Mesenchymal stem cell (in vitro differentiated cells and primary cell): ENCODE measurements around the gene ARF1.

ENCODE experiments used
- DNase-seq: peaks from one replicate; pipeline ENCODE4 v3.0.0-alpha.2; 2013
- H2AFZ ChIP-seq: one replicate; pipeline ENCODE4 v1.6.1; 2013; ENCODE audit warnings: low read depth, mild to moderate bottlenecking, control low read depth, inconsistent platforms, low read length, moderate library complexity
- H2AK5ac ChIP-seq: 2 replicates; pipeline ENCODE4 v1.6.1; 2013; ENCODE audit warnings: low read length, moderate library complexity, mild to moderate bottlenecking, inconsistent platforms; ENCODE audit not compliant: severe bottlenecking
- H2BK120ac ChIP-seq: one replicate; pipeline ENCODE4 v1.6.1; 2013; ENCODE audit warnings: low read depth, mild to moderate bottlenecking, inconsistent platforms, low read length, moderate library complexity
- H2BK12ac ChIP-seq, 2 experiments: one replicate each; pipeline ENCODE4 v1.6.1; 2013; ENCODE audit warnings: inconsistent platforms in 2 of 2, low read length in 2 of 2, mild to moderate bottlenecking in 2 of 2, moderate library complexity in 2 of 2, control low read depth in 1 of 2
- H2BK15ac ChIP-seq: one replicate; pipeline ENCODE4 v1.6.1; 2013; ENCODE audit warnings: mild to moderate bottlenecking, low read depth, inconsistent platforms; ENCODE audit not compliant: poor library complexity, severe bottlenecking
- H2BK5ac ChIP-seq: 2 replicates; pipeline ENCODE4 v1.6.1; 2013; ENCODE audit warnings: low read depth, mild to moderate bottlenecking, low read length, control low read depth, inconsistent platforms; ENCODE audit not compliant: poor library complexity, severe bottlenecking
- H3K14ac ChIP-seq, 2 experiments: one replicate each; pipeline ENCODE4 v1.6.1; 2013; ENCODE audit warnings: inconsistent platforms in 2 of 2, low read length in 2 of 2, control low read depth in 1 of 2, mild to moderate bottlenecking in 1 of 2, moderate library complexity in 1 of 2
- H3K18ac ChIP-seq, 2 experiments: one replicate each; pipeline ENCODE4 v1.6.1; 2013; ENCODE audit warnings: inconsistent platforms in 2 of 2, low read length in 2 of 2, control low read depth in 1 of 2, low read depth in 1 of 2, mild to moderate bottlenecking in 1 of 2
- H3K23ac ChIP-seq, 2 experiments: one replicate each; pipeline ENCODE4 v1.6.1; 2013; ENCODE audit warnings: inconsistent platforms in 2 of 2, low read length in 2 of 2, mild to moderate bottlenecking in 2 of 2, moderate library complexity in 2 of 2, control low read depth in 1 of 2
- H3K27ac ChIP-seq: 2 replicates; pipeline ENCODE4 v1.5.1; 2013; ENCODE audit warnings: mild to moderate bottlenecking, moderate library complexity, low read length, control low read depth, inconsistent platforms; ENCODE audit not compliant: poor library complexity, severe bottlenecking
- H3K27me3 ChIP-seq, 2 experiments: 2 replicates each; pipeline versions ENCODE4 v1.6.1 to v1.7.0; 2013; ENCODE audit warnings: low read length in 2 of 2, mild to moderate bottlenecking in 2 of 2, moderate library complexity in 2 of 2, control low read depth in 1 of 2, inconsistent platforms in 1 of 2; ENCODE audit not compliant: control insufficient read depth in 1 of 2, insufficient read depth in 1 of 2
- H3K36me3 ChIP-seq, 2 experiments: 2 replicates each; pipeline versions ENCODE4 v1.6.1 to v1.7.0; 2013; ENCODE audit warnings: low read length in 2 of 2, control low read depth in 1 of 2, inconsistent platforms in 1 of 2, low read depth in 1 of 2, mild to moderate bottlenecking in 1 of 2; ENCODE audit not compliant: insufficient read depth in 2 of 2, control insufficient read depth in 1 of 2
- H3K4ac ChIP-seq, 2 experiments: one replicate each; pipeline ENCODE4 v1.6.1; 2013; ENCODE audit warnings: inconsistent platforms in 2 of 2, low read length in 2 of 2, mild to moderate bottlenecking in 2 of 2, moderate library complexity in 2 of 2, control low read depth in 1 of 2, low read depth in 1 of 2
- H3K4me1 ChIP-seq: 2 replicates; pipeline ENCODE4 v1.6.1; 2013; ENCODE audit warnings: low read depth, low read length, control low read depth; ENCODE audit not compliant: control insufficient read depth, insufficient read depth
- H3K4me2 ChIP-seq: 2 replicates; pipeline ENCODE4 v1.6.1; 2013; ENCODE audit warnings: low read length, mild to moderate bottlenecking, inconsistent platforms; ENCODE audit not compliant: poor library complexity, severe bottlenecking
- H3K4me3 ChIP-seq, 2 experiments: 2 replicates each; pipeline versions ENCODE4 v1.5.1 to v1.7.0; 2013; ENCODE audit warnings: low read length in 2 of 2, mild to moderate bottlenecking in 2 of 2, control low read depth in 1 of 2, low read depth in 1 of 2; ENCODE audit not compliant: insufficient read depth in 1 of 2
- H3K79me1 ChIP-seq: replicated peaks from 2 replicates; pipeline ENCODE4 v1.6.1; 2013; ENCODE audit warnings: mild to moderate bottlenecking, control low read depth, low read length, inconsistent platforms; ENCODE audit not compliant: poor library complexity, severe bottlenecking
- H3K9ac ChIP-seq: 2 replicates; pipeline ENCODE4 v1.7.0; 2013; ENCODE audit warnings: mild to moderate bottlenecking, low read length, moderate library complexity
- H3K9me3 ChIP-seq: 2 replicates; pipeline ENCODE4 v1.7.0; 2013; ENCODE audit warnings: mild to moderate bottlenecking, low read length; ENCODE audit not compliant: control insufficient read depth
- H4K8ac ChIP-seq: one replicate; pipeline ENCODE4 v1.6.1; 2013; ENCODE audit warnings: inconsistent platforms, mild to moderate bottlenecking, low read length, moderate library complexity
- H4K91ac ChIP-seq: one replicate; pipeline ENCODE4 v1.6.1; 2013; ENCODE audit warnings: mild to moderate bottlenecking, low read length, inconsistent platforms
- WGBS: methylation state at CpG from one replicate; pipeline ENCODE4 v1.1.7; 2013; ENCODE audit warnings: mixed read lengths; 5-methylcytosine and 5-hydroxymethylcytosine counted together

ARF1 gene

GRCh38 chr1:228066891-228067654 lies 15.4 kb upstream of the ARF1 start:
- H3K9ac ChIP-seq = no peak overlapping the region
- 65% methylated on average over 10 of the region's 10 CpGs for WGBS
- peak overlapping the region in 1 of 2 experiments; percentile 44 for H3K14ac ChIP-seq
- H3K23ac ChIP-seq = no peak overlapping the region
- no peak overlapping the region for H2BK120ac ChIP-seq
- no peak overlapping the region for H3K4me2 ChIP-seq
- no peak overlapping the region for H2BK15ac ChIP-seq
- H2BK12ac ChIP-seq = no peak overlapping the region
- H3K27ac ChIP-seq = no peak overlapping the region
- peaks cover 2% of the 10 kb centered on the region for H3K4me1 ChIP-seq
- H3K36me3 ChIP-seq = no peaks in the 10 kb centered on the region
- DNase-seq = no peak
- peak overlapping the region; percentile 11 for H4K91ac ChIP-seq
- no peaks in the 10 kb centered on the region for H3K9me3 ChIP-seq
- no peak overlapping the region for H2AK5ac ChIP-seq
- no peak overlapping the region for H2BK5ac ChIP-seq
- no peak overlapping the region for H2AFZ ChIP-seq
- H3K79me1 ChIP-seq = no peaks in the 10 kb centered on the region
- H3K18ac ChIP-seq = no peak overlapping the region
- no peak overlapping the region for H3K4me3 ChIP-seq
- no peak overlapping the region for H3K4ac ChIP-seq
- peaks cover 60 to 79% of the 10 kb centered on the region in 2 experiments for H3K27me3 ChIP-seq
- H4K8ac ChIP-seq = no peak overlapping the region

GRCh38 chr1:228068359-228068758 lies 14.1 kb upstream of the ARF1 start:
- no peak for DNase-seq
- Histone ChIP-seq H3K14ac (no peak overlapping the region), H3K36me3 (no peaks in the 10 kb centered on the region), H2BK12ac (no peak overlapping the region), H3K9ac (no peak overlapping the region), H3K4me2 (no peak overlapping the region), H3K27ac (no peak overlapping the region), H2AFZ (no peak overlapping the region), H3K9me3 (no peaks in the 10 kb centered on the region), H2AK5ac (no peak overlapping the region), H3K4me1 (peaks cover 2% of the 10 kb centered on the region), H3K79me1 (no peaks in the 10 kb centered on the region), H3K23ac (no peak overlapping the region), H4K91ac (no peak overlapping the region), H3K4me3 (no peak overlapping the region), H3K18ac (no peak overlapping the region), H2BK120ac (no peak overlapping the region), H3K4ac (no peak overlapping the region), H2BK5ac (no peak overlapping the region), H3K27me3 (peaks cover 71 to 73% of the 10 kb centered on the region in 2 experiments), H2BK15ac (no peak overlapping the region), H4K8ac (no peak overlapping the region)
- 76% methylated on average over 7 of the region's 7 CpGs for WGBS

GRCh38 chr1:228070173-228070572 lies 12.3 kb upstream of the ARF1 start:
- Histone ChIP-seq H3K23ac (no peak overlapping the region), H3K27ac (no peak overlapping the region), H3K4ac (no peak overlapping the region), H2BK12ac (no peak overlapping the region), H3K4me2 (no peak overlapping the region), H3K79me1 (no peaks in the 10 kb centered on the region), H4K8ac (no peak overlapping the region), H2AK5ac (no peak overlapping the region), H3K27me3 (peaks cover 69 to 73% of the 10 kb centered on the region in 2 experiments), H2BK120ac (no peak overlapping the region), H3K36me3 (no peaks in the 10 kb centered on the region), H3K18ac (no peak overlapping the region), H4K91ac (no peak overlapping the region), H3K9me3 (no peaks in the 10 kb centered on the region), H3K4me1 (peaks cover 2% of the 10 kb centered on the region), H2AFZ (no peak overlapping the region), H3K4me3 (no peak overlapping the region), H2BK5ac (no peak overlapping the region), H3K14ac (no peak overlapping the region), H2BK15ac (no peak overlapping the region), H3K9ac (no peak overlapping the region)
- DNase-seq = no peak
- WGBS = 85% methylated on average over 2 of the region's 2 CpGs

- Histone ChIP-seq H2AK5ac (no peak overlapping the region), H2BK15ac (no peak overlapping the region), H3K4me2 (no peak overlapping the region), H2BK5ac (no peak overlapping the region), H2AFZ (no peak overlapping the region), H2BK120ac (no peak overlapping the region), H3K18ac (no peak overlapping the region), H2BK12ac (no peak overlapping the region), H3K4ac (no peak overlapping the region), H3K27me3 (peaks cover 66 to 76% of the 10 kb centered on the region in 2 experiments), H3K27ac (no peak overlapping the region), H3K79me1 (no peaks in the 10 kb centered on the region), H4K8ac (no peak overlapping the region), H3K4me3 (no peak overlapping the region), H3K14ac (no peak overlapping the region), H3K4me1 (peaks cover 2% of the 10 kb centered on the region), H3K9ac (no peak overlapping the region), H3K9me3 (no peaks in the 10 kb centered on the region), H4K91ac (no peak overlapping the region), H3K36me3 (no peaks in the 10 kb centered on the region), H3K23ac (no peak overlapping the region)
- 74% methylated on average over 3 of the region's 3 CpGs for WGBS
- no peak for DNase-seq
Measured at GRCh38 chr1:228070851-228071250, 11.7 kb upstream of the ARF1 start.
